HL-60/S4 (cell line): ENCODE data around the gene DHRSX.
"Not testable (repeated sequence)": the region's sequence is repeated elsewhere in the genome, so short reads cannot be mapped to it uniquely, and the experiment has no call there.

Source experiments
- in situ Hi-C: fragments of 300-500 bp; cut with MboI; formaldehyde crosslinking; loops from 2 replicates; pipeline ENCODE4 v1.14.3; 2022; ENCODE audit warnings: low sequenced_read_pairs

Gene DHRSX

DNA sequence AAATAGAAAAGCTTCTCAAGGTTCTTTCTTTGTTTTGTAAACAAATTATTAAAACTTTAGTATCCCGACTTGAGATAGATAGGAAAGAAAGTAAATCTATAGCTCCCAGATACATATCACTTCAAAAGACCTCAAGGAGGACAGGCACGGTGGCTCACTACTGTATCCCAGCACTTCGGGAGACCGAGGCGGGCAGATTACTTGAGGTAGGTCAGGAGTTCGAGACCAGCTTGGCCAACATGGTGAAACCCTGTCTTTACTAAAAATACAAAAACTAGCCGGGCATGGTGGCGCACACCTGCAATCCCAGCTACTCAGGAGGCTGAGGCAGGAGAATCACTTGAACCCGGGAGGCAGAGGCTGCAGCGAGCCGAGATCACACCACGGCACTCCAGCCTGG, 260.0 kb downstream of the DHRSX start:
- in situ Hi-C loops, result not testable (repeated sequence)

DNA sequence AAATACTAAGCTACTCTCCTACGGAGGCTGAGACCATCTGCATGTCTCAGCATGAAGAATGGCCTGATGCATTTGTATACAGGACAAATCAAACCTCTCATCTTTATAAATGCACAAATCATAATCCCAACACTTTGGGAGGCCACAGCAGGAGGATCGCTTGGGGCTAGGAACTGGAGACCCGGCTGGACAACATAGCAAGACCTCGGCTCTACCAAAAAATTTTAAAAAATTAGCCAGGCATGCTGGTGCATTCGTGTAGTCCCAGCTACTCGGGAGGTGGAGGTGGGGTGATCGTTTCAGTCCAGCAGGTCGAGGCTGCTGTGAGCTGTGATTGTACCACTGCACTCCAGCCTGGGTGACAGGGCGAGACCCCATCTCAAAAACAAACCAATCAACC, 262.8 kb downstream of the DHRSX start:
- in situ Hi-C loops, result no loop called here

DNA sequence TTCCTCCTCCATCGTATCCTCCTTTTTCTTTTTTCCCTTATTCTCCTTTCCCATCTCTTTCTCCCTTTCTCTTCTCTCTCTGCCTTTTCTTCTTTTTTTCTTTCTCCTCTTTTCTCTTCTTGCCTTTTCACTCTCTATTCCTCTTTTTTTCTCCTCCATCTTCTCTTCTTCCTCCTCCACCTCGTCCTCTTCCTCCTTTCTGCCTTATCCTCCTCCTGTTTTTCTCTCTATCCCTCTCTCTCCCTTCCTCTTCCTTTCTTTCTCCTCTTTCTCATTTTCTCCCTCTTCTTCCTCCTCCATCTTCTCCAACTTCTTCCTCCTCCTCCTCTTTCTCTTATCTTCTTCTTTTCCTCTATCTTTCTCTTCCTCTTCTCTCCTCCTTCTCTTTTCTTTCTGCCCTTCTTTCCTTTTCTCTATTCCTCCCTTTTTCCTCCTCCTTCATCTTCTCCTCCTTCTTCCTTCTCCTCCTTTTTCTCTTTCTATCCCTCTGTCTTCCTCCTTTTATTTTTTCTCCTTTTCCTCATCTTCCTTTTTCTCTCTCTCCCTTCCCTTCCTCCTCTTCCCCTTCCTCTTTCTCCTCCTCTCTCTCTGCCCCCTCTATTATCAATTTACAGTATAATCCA, 269.1 kb downstream of the DHRSX start:
- in situ Hi-C loops, result no loop called here

DNA sequence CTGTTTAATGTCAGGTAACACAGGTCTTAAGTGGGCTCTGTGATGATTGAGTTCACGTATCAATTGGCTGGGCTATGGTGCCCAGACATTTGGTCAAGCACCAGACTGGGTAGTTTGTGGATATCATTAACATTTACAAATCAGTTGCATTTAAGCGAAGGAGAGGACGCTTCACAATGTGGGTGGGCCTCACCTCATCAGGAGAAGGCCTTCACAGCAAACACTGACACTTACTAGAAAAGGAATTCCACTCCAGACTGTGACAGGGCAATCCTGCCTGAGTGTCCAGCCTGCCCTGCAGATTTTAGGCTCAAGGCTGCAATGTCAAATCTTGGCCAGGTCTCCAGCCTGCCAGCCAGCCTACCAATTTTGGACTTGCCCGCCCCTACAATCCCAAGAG, 270.3 kb downstream of the DHRSX start:
- in situ Hi-C loops, result no loop called here

DNA sequence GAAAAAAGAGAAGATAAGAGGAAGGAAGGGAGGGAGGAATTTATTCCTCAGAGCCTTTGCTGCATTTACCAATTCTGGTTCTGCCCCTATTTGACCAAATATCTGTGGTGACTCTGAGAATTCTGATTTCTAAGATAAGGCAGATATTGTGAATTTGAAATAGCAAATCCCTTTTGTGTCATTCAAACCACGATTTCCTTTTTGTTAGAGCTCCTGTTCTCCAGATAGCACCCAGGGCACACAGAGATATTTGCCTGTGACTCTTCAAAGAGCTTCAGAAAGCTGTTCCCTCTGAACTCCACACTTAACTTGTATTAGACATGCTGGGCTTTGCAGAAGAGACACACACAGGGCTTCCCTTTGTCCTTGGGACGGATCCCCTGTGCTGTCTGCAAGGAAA, 272.2 kb downstream of the DHRSX start:
- in situ Hi-C loops, result no loop called here

DNA sequence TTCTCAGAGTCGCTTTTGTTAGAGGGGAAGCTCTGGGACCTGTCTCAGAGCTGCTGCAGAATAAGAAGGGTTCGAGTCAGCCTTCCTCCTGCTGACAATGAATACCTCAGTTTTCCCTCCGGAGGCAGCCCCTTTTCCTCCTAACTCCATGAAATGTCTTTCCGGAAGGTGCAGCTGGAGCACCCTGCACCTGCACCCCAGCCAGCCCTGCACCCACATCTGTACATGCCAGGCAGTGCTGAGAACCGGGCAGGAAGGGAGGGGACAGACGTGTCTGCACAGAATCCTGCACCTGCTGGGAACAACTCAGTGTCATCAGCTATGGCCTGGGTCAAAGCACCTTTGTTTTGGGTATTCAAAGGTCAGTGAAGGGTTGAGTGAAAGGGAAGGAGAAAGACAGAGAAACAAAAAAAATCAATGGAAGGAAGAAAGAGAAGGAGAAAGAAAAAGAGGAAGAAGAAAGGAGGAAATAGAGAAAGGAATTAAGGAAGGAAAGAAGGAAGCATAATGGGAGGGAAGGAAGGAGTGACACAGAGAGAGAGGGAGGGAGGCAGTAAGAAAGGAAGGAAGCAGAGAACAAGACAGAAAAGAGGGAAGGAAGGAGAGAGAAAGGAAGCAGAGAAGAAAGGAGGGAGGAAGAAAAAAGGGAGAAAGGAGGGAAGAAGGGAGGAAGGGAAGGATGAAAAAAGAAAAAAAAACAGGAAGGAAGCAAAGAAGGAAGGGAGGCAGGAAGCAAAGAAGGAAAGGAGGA, 273.7 kb downstream of the DHRSX start:
- in situ Hi-C loops, result no loop called here

DNA sequence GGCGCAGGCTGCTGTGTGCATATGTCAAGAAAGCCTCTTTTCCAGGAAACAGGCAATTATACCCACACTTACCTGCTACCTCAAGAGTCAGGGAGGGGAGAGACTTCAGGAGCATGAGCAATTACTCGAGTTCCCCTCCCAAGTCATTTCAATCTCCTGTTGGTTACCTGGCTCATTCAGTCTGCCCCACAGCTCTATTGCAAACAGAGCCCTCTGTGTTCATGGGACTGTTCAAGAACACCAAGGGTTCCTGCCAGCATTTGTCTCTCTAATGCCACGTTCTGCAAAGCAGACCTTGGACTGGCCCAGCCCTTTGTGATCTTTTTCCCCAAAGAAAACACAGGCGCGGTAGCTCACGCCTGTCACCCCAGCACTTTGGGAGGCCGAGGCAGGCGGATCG, 274.6 kb downstream of the DHRSX start:
- in situ Hi-C loops, result no loop called here

DNA sequence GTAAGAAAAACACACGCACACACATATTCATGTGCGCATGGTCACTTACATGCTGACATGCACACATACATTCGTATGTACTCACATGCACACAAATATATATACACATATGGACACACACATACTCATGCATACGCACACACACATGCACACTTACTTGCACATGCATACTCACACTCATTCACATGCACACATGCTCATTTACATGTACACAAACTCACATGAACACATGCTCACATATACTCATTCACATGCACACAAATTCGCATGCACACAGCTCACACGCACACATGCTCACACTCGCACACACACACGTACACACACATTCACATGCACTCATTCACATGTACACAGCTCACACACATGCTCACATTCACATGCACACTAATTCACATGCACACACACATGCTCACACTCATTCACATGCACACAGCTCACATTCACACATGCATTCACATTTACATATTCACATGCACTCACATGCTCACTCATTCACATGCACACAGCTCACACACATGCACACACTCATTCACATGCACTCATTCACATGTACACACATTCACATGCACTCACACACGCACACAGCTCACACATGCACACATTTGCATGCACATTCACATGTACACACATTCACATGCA, 276.1 kb downstream of the DHRSX start:
- in situ Hi-C loops, result no loop called here

DNA sequence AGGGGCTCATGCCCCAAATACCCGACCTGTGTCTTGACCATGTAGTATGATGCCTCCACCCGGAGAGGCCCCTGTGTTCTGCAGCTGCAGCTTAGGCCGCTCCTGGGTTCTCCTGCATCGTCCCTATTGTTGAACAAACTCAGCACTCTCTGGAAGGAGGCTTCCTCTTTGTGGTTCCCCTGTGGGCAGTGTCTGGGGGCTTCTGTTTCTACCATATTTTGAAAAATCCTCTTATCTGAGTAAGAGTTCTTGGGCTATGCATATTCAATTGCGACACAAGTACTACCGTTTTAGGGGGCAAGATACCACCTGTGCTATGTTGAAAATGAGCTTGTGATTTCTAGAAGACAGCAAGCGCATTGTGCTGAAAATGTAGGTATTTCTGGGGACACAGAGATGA, 276.6 kb downstream of the DHRSX start:
- in situ Hi-C loops, result no loop called here

DNA sequence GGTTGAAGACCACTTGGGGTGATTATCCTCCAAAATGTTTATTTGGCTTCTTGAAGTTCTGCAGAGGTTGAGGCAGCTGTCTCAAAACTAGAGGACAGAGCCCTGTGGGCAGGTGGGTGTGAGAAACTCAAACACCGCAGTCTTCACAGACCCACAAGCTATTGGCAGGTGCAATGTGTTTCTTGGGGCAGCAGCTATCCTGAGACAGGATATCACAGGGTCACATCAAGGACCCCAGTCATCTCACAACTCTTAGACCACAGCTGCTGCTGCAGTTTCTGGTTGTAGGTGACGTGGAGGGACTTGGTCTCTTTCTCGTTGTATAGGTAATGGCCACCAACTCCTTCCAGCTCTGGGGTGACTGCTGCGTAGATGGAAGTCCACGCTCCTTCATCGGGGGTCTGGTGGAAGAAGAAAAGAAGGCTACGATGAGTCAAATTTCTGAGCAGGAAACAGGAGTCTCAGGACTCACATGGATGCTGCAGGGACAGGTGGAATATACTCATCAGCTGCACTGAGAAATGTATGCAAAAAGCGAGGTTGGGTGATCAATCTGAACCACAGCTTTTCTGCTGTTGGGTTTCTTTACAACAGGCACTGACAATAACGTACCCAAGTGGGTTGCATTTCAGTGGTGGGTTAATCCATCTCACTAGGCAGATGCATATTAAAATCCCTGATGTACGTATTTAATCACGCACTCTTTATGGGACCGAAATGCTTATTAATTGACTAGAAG, 279.8 kb downstream of the DHRSX start:
- in situ Hi-C loops, result no loop called here

DNA sequence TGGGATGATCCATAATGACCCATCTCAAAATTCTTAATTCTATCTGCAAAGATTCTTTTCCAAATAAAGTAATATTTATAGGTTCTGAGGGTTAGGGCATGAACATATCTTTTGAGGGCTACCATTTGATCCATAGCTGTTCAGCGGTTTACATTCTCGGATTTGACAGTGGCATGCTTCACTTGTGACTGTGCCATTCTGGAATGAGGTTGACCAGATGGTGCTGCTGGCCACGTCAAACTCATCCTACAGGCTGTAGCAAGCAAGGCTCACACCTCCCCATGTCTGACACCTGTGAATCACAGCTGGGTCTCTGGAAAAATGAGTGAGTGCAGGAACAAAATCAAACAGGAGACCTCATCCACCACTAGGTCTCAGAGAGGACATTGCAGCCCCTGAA, 280.5 kb downstream of the DHRSX start:
- in situ Hi-C loops, result no loop called here

DNA sequence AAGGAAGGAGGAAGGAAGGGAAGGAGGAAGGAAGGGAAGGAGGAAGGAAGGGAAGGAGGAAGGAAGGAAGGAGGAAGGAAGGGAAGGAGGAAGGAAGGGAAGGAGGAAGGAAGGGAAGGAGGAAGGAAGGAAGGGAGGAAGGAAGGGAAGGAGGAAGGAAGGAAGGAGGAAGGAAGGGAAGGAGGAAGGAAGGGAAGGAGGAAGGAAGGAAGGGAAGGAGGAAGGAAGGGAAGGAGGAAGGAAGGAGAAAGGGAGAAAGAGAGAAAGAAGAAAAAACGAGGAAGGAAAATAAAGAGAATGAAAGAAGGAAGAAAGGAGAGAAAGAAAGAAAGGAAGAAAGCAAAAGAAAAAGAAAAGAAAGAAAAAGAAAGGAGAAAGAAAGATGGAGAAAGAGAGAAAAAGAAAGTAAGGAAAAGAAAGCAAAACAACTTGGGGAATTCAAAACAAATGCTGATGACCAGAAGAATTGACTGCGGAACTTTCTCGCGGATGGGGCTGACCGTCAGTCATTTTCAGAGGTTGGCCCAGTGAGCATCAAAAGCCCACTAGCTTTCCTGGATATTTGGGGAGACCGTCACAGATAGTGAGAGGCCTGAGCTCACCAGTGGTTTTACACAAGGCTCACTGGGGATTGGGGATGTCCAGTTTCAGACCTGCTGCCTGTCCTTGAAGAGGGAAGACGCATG, 286.5 kb downstream of the DHRSX start:
- in situ Hi-C loops, result not testable (repeated sequence)

DNA sequence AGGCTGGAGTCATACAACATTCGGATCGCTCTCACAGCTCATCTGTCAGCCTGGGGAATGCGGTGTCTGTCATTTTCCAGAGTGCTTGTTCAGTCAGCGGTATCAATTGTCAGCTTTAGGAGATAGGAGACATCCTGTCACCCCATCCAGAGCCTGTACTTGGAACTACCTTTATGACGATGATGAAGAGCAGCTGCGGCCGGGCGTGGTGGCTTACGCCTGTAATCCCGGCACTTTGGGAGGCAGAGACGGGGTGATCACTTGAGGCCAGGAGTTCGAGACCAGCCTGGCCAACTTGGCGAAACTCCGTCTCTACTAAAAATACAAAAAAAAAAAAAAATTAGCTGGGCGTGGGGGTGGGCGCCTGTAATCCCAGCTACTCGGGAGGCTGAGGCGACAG, 289.1 kb downstream of the DHRSX start:
- in situ Hi-C loops, result not testable (repeated sequence)

DNA sequence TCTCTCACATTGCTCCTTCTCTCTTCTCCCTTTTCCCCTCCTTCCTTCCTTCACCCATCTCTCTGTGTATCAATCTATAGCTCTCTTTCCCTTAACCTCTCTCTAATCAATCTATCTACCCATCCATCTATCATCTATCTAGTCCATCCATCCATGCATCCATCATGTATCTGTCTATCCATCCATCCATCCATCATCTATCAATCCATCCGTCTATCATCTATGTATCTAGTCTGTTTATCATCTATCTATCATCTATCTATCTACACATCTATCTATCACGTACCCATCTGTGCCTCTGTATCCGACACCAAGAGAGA, 307.5 kb downstream of the DHRSX start:
- in situ Hi-C loops, result no loop called here

DNA sequence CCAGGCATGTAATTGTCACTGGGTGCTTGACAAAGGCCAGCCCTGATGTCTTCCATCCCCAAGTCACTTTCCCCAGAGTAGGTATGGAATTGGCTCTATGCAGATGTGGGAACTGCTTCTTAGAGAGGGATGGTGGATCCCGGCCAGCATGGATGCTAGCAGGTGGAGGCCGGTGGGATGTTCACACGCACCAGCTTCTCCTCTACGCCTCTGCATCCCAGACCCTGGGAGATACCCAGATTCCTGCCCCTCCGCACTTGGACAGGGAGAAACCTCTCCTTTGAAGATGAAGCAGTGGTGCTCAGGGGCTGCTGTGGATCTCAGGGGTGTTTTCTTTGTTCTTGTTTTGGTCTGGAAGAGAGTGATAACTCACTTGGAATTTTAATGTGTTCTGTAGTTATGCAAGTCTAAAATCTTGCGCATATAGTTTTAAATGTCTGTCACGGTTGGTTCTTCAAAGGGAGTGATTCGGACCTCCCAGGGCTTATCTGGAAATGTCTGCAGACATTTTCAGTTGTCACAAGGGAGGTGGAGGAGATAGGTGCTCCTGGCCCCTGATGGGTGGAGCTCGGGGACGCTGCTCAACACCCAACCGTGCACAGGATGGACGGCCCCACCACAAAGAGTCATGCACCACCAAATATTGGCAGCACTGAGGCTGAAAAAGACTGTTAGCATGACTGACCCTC, 308.0 kb downstream of the DHRSX start:
- in situ Hi-C loops, result no loop called here

DNA sequence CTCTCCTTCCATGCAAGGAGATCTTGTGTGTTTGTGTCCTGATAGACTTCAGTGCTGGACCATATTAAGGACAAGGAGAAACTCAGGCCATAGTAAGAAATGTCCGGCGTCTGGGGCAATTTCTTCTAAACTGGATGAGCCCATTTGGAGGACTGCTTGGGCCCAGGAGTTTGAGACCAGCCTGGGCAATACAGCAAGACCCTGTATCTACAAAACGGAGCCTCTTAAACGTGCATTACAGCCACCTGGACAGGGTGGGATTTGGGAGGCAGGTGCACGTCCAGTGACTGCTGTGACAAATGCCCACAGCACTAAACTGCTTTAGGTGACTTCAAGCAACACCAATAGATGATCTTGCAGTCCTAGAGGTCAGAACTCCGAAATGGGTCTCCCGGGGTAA, 311.9 kb downstream of the DHRSX start:
- in situ Hi-C loops, result no loop called here

DNA sequence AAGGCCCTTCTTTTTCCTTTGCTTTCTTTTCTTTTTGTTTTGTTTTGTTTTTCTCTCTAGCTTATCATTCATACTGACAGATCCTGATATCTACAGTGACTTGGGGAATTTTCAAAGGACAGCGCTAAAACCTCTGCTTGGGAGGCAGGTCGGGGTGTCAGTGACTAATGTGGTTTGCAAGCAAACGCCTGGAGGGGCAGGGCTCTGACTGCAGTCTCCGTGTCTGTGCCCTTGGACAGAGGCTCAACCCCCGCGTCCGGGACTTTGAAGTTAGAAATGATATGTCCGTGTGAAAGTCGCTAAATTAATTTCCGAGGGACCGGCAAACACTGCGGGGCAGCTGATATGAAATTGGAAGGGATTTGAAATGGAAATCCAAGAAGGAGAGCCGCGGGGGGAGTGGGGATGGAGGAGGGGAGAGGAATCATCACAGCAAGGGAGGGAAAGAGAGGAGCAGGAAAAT, 312.4 kb downstream of the DHRSX start:
- in situ Hi-C loops, result no loop called here

DNA sequence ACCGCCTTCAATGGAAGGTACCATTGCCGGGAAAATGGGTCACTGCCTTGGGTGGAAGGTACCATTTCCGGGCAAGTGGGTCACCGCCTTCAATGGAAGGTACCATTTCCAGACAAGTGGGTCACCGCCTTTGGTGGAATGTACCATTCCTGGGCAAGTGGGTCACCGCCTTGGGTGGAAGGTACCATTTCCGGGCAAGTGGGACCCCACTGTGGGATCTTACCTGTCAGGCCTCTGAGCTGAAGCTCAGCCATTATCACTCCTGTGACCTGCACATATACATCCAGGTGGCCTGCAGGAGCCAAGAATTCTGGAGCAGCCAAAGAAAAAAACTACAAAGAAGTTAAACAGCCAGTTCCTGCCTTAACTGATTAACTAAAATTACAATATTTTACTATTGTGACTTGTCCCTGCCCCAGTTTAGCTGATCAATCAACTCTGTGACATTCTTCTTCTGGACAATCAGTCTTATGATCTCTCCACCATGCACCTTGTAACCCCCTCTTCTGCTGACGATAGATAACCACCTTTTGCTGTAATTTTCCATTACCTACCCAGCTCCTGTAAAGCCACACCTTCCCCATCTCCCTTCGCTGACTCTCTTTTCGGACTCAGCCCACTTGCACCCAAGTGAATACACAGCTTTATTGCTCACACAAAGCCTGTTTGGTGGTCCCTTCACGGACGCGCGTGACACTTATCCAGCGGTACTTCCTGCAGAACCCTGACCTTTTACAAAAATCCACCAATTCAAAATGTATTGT, 313.2 kb downstream of the DHRSX start:
- in situ Hi-C loops, result no loop called here

DNA sequence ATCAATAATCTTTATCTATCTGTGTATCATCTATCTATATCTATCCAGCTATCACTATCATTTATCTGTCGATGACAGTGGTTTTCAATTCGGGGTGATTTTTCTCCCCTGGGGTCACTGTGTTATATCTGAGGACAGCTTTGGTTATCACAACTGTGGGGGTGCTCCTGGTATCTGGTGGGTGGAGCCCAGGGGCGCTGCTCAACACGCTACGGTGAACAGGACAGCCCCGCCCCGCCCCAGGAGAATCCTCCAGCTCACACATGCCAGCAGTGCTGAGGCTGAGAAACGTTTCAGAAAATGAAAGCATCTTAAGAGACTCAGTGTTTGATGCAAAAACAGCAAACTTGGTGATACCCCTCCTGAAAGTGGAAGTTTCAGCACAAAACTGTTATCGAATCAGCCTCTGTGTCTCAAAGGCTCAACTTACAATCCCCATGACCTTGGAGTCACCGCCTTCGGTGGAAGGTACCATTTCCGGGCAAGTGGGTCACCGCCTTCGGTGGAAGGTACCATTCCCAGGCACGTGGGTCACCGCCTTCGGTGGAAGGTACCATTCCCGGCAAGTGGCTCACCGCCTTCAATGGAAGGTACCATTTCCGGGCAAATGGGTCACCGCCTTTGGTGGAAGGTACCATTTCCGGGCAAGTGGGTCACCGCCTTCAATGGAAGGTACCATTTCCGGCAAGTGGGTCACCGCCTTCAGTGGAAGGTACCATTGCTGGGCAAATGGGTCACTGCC, 315.3 kb downstream of the DHRSX start:
- in situ Hi-C loops, result no loop called here
